Mesenchymal stem cell (in vitro differentiated cells and primary cell): ENCODE results near the gene ADORA2A.

Experiments
- DNase-seq: peaks from one replicate; pipeline ENCODE4 v3.0.0-alpha.2; 2013
- H2AFZ ChIP-seq: one replicate; pipeline ENCODE4 v1.6.1; 2013; ENCODE audit warnings: low read depth, mild to moderate bottlenecking, control low read depth, inconsistent platforms, low read length, moderate library complexity
- H2AK5ac ChIP-seq: 2 replicates; pipeline ENCODE4 v1.6.1; 2013; ENCODE audit warnings: low read length, moderate library complexity, mild to moderate bottlenecking, inconsistent platforms; ENCODE audit not compliant: severe bottlenecking
- H2BK120ac ChIP-seq: one replicate; pipeline ENCODE4 v1.6.1; 2013; ENCODE audit warnings: low read depth, mild to moderate bottlenecking, inconsistent platforms, low read length, moderate library complexity
- H2BK12ac ChIP-seq, 2 experiments: one replicate each; pipeline ENCODE4 v1.6.1; 2013; ENCODE audit warnings: inconsistent platforms in 2 of 2, low read length in 2 of 2, mild to moderate bottlenecking in 2 of 2, moderate library complexity in 2 of 2, control low read depth in 1 of 2
- H2BK15ac ChIP-seq: one replicate; pipeline ENCODE4 v1.6.1; 2013; ENCODE audit warnings: mild to moderate bottlenecking, low read depth, inconsistent platforms; ENCODE audit not compliant: poor library complexity, severe bottlenecking
- H2BK5ac ChIP-seq: 2 replicates; pipeline ENCODE4 v1.6.1; 2013; ENCODE audit warnings: low read depth, mild to moderate bottlenecking, low read length, control low read depth, inconsistent platforms; ENCODE audit not compliant: poor library complexity, severe bottlenecking
- H3K14ac ChIP-seq, 2 experiments: one replicate each; pipeline ENCODE4 v1.6.1; 2013; ENCODE audit warnings: inconsistent platforms in 2 of 2, low read length in 2 of 2, control low read depth in 1 of 2, mild to moderate bottlenecking in 1 of 2, moderate library complexity in 1 of 2
- H3K18ac ChIP-seq, 2 experiments: one replicate each; pipeline ENCODE4 v1.6.1; 2013; ENCODE audit warnings: inconsistent platforms in 2 of 2, low read length in 2 of 2, control low read depth in 1 of 2, low read depth in 1 of 2, mild to moderate bottlenecking in 1 of 2
- H3K23ac ChIP-seq, 2 experiments: one replicate each; pipeline ENCODE4 v1.6.1; 2013; ENCODE audit warnings: inconsistent platforms in 2 of 2, low read length in 2 of 2, mild to moderate bottlenecking in 2 of 2, moderate library complexity in 2 of 2, control low read depth in 1 of 2
- H3K27ac ChIP-seq: 2 replicates; pipeline ENCODE4 v1.5.1; 2013; ENCODE audit warnings: mild to moderate bottlenecking, moderate library complexity, low read length, control low read depth, inconsistent platforms; ENCODE audit not compliant: poor library complexity, severe bottlenecking
- H3K27me3 ChIP-seq, 2 experiments: 2 replicates each; pipeline versions ENCODE4 v1.6.1 to v1.7.0; 2013; ENCODE audit warnings: low read length in 2 of 2, mild to moderate bottlenecking in 2 of 2, moderate library complexity in 2 of 2, control low read depth in 1 of 2, inconsistent platforms in 1 of 2; ENCODE audit not compliant: control insufficient read depth in 1 of 2, insufficient read depth in 1 of 2
- H3K36me3 ChIP-seq, 2 experiments: 2 replicates each; pipeline versions ENCODE4 v1.6.1 to v1.7.0; 2013; ENCODE audit warnings: low read length in 2 of 2, control low read depth in 1 of 2, inconsistent platforms in 1 of 2, low read depth in 1 of 2, mild to moderate bottlenecking in 1 of 2; ENCODE audit not compliant: insufficient read depth in 2 of 2, control insufficient read depth in 1 of 2
- H3K4ac ChIP-seq, 2 experiments: one replicate each; pipeline ENCODE4 v1.6.1; 2013; ENCODE audit warnings: inconsistent platforms in 2 of 2, low read length in 2 of 2, mild to moderate bottlenecking in 2 of 2, moderate library complexity in 2 of 2, control low read depth in 1 of 2, low read depth in 1 of 2
- H3K4me1 ChIP-seq: 2 replicates; pipeline ENCODE4 v1.6.1; 2013; ENCODE audit warnings: low read depth, low read length, control low read depth; ENCODE audit not compliant: control insufficient read depth, insufficient read depth
- H3K4me2 ChIP-seq: 2 replicates; pipeline ENCODE4 v1.6.1; 2013; ENCODE audit warnings: low read length, mild to moderate bottlenecking, inconsistent platforms; ENCODE audit not compliant: poor library complexity, severe bottlenecking
- H3K4me3 ChIP-seq, 2 experiments: 2 replicates each; pipeline versions ENCODE4 v1.5.1 to v1.7.0; 2013; ENCODE audit warnings: low read length in 2 of 2, mild to moderate bottlenecking in 2 of 2, control low read depth in 1 of 2, low read depth in 1 of 2; ENCODE audit not compliant: insufficient read depth in 1 of 2
- H3K79me1 ChIP-seq: replicated peaks from 2 replicates; pipeline ENCODE4 v1.6.1; 2013; ENCODE audit warnings: mild to moderate bottlenecking, control low read depth, low read length, inconsistent platforms; ENCODE audit not compliant: poor library complexity, severe bottlenecking
- H3K9ac ChIP-seq: 2 replicates; pipeline ENCODE4 v1.7.0; 2013; ENCODE audit warnings: mild to moderate bottlenecking, low read length, moderate library complexity
- H3K9me3 ChIP-seq: 2 replicates; pipeline ENCODE4 v1.7.0; 2013; ENCODE audit warnings: mild to moderate bottlenecking, low read length; ENCODE audit not compliant: control insufficient read depth
- H4K8ac ChIP-seq: one replicate; pipeline ENCODE4 v1.6.1; 2013; ENCODE audit warnings: inconsistent platforms, mild to moderate bottlenecking, low read length, moderate library complexity
- H4K91ac ChIP-seq: one replicate; pipeline ENCODE4 v1.6.1; 2013; ENCODE audit warnings: mild to moderate bottlenecking, low read length, inconsistent platforms
- WGBS: methylation state at CpG from one replicate; pipeline ENCODE4 v1.1.7; 2013; ENCODE audit warnings: mixed read lengths; 5-methylcytosine and 5-hydroxymethylcytosine counted together

The ADORA2A gene

GRCh38 chr22:24471570-24471969 lies 44.2 kb downstream of the ADORA2A start:
- H3K36me3 ChIP-seq = no peaks in the 10 kb centered on the region
- H2BK120ac ChIP-seq = no peak overlapping the region
- no peaks in the 10 kb centered on the region for H3K9me3 ChIP-seq
- H3K23ac ChIP-seq = no peak overlapping the region
- H3K9ac ChIP-seq = peak overlapping the region; percentile 31
- no peaks in the 10 kb centered on the region for H3K79me1 ChIP-seq
- H4K8ac ChIP-seq = no peak overlapping the region
- no peak overlapping the region for H3K4me2 ChIP-seq
- no peak overlapping the region for H3K4me3 ChIP-seq
- no peak overlapping the region for H2AK5ac ChIP-seq
- H3K4ac ChIP-seq = no peak overlapping the region
- H2BK15ac ChIP-seq = no peak overlapping the region
- H3K18ac ChIP-seq = no peak overlapping the region
- H2BK12ac ChIP-seq = no peak overlapping the region
- H4K91ac ChIP-seq = no peak overlapping the region
- no peak overlapping the region for H2BK5ac ChIP-seq
- H2AFZ ChIP-seq = no peak overlapping the region
- 95% methylated on average over 4 of the region's 4 CpGs for WGBS
- no peak for DNase-seq
- no peak overlapping the region for H3K14ac ChIP-seq
- H3K27me3 ChIP-seq = no peaks in the 10 kb centered on the region
- peaks cover 14% of the 10 kb centered on the region for H3K4me1 ChIP-seq
- H3K27ac ChIP-seq = no peak overlapping the region

GRCh38 chr22:24473284-24473683 lies 45.9 kb downstream of the ADORA2A start:
- Histone ChIP-seq H2BK15ac (no peak overlapping the region), H3K4me2 (no peak overlapping the region), H4K8ac (no peak overlapping the region), H3K36me3 (no peaks in the 10 kb centered on the region), H3K27me3 (no peaks in the 10 kb centered on the region), H3K9ac (no peak overlapping the region), H3K4me3 (no peak overlapping the region), H2AK5ac (peak overlapping the region; percentile 33), H3K4me1 (peaks cover 8% of the 10 kb centered on the region), H3K27ac (no peak overlapping the region), H2BK12ac (peak overlapping the region; percentile 11 to 63), H3K79me1 (no peaks in the 10 kb centered on the region), H3K9me3 (no peaks in the 10 kb centered on the region), H3K18ac (no peak overlapping the region), H4K91ac (no peak overlapping the region), H2BK5ac (no peak overlapping the region), H3K23ac (no peak overlapping the region), H2AFZ (no peak overlapping the region), H2BK120ac (no peak overlapping the region), H3K14ac (no peak overlapping the region), H3K4ac (no peak overlapping the region)
- no peak for DNase-seq

GRCh38 chr22:24474221-24474620 lies 46.8 kb downstream of the ADORA2A start:
- H3K4ac ChIP-seq = peak overlapping the region in 1 of 2 experiments; percentile 3
- DNase-seq = peak; percentile 89
- H2AFZ ChIP-seq = no peak overlapping the region
- no peak overlapping the region for H3K4me3 ChIP-seq
- no peak overlapping the region for H2BK12ac ChIP-seq
- no peaks in the 10 kb centered on the region for H3K36me3 ChIP-seq
- peak overlapping the region; percentile 22 for H2BK5ac ChIP-seq
- 0% methylated on average over 1 of the region's 3 CpGs for WGBS
- H4K91ac ChIP-seq = no peak overlapping the region
- H3K18ac ChIP-seq = no peak overlapping the region
- no peaks in the 10 kb centered on the region for H3K79me1 ChIP-seq
- H2AK5ac ChIP-seq = peak overlapping the region; percentile 69
- H3K9me3 ChIP-seq = no peaks in the 10 kb centered on the region
- no peak overlapping the region for H2BK15ac ChIP-seq
- H3K14ac ChIP-seq = no peak overlapping the region
- no peak overlapping the region for H4K8ac ChIP-seq
- H3K9ac ChIP-seq = peak overlapping the region; percentile 29
- no peak overlapping the region for H3K23ac ChIP-seq
- H3K4me1 ChIP-seq = peaks cover 8% of the 10 kb centered on the region
- H2BK120ac ChIP-seq = no peak overlapping the region
- H3K4me2 ChIP-seq = no peak overlapping the region
- H3K27me3 ChIP-seq = no peaks in the 10 kb centered on the region
- peak overlapping the region; percentile 98 for H3K27ac ChIP-seq

- H3K4me3 ChIP-seq = no peak overlapping the region
- no peaks in the 10 kb centered on the region for H3K9me3 ChIP-seq
- WGBS = 38% methylated on average over 1 of the region's 5 CpGs
- H2AK5ac ChIP-seq = peak overlapping the region; percentile 99
- H3K4me1 ChIP-seq = peaks cover 8% of the 10 kb centered on the region
- peak overlapping the region; percentile 62 for H2BK5ac ChIP-seq
- H3K4ac ChIP-seq = no peak overlapping the region
- no peaks in the 10 kb centered on the region for H3K79me1 ChIP-seq
- H3K36me3 ChIP-seq = no peaks in the 10 kb centered on the region
- H2BK120ac ChIP-seq = no peak overlapping the region
- H3K9ac ChIP-seq = no peak overlapping the region
- no peak overlapping the region for H2AFZ ChIP-seq
- no peaks in the 10 kb centered on the region for H3K27me3 ChIP-seq
- peak; percentile 48 for DNase-seq
- H3K23ac ChIP-seq = no peak overlapping the region
- H4K91ac ChIP-seq = no peak overlapping the region
- H4K8ac ChIP-seq = no peak overlapping the region
- peak overlapping the region; percentile 12 to 67 for H3K18ac ChIP-seq
- peak overlapping the region; percentile 6 to 78 for H2BK12ac ChIP-seq
- no peak overlapping the region for H2BK15ac ChIP-seq
- H3K4me2 ChIP-seq = peak overlapping the region; percentile 25
- H3K27ac ChIP-seq = peak overlapping the region; percentile 89
- no peak overlapping the region for H3K14ac ChIP-seq
These were observed 47.4 kb downstream of the ADORA2A start for GRCh38 chr22:24474649-24475255.
